BJ (cell line): Measurements from ENCODE around the gene ACOX2. TPM values are rescaled to one million over a fixed set of nuclear protein-coding genes. Genes with fewer than 3 reads are reported as not detected.
A peak's percentile ranks its signal among the peaks of the same experiment; 100 is the strongest.

Source experiments
- CTCF ChIA-PET: fragments of 350-600 bp; formaldehyde crosslinking; extraction: SDS; loops from one replicate; lab custom pipeline; 2021; ENCODE audit warnings: antibody characterized with exemption, inconsistent platforms; lab: Yijun Ruan, JAX
- POLR2A ChIA-PET: fragments of 300-600 bp; sonication (Branson Sonifier 250); formaldehyde crosslinking; extraction: SDS; loops from one replicate; lab custom pipeline; 2021; ENCODE audit warnings: antibody characterized with exemption; lab: Charles Lee
- DNase-seq: peaks from one replicate; pipeline ENCODE4 v3.0.0-alpha.2; 2011; ENCODE audit warnings: low read depth
- H3K27me3 ChIP-seq: 2 replicates; pipeline ENCODE4 v1.6.0; 2011; ENCODE audit warnings: low read length; ENCODE audit not compliant: control insufficient read depth, insufficient read depth
- H3K36me3 ChIP-seq: 2 replicates; pipeline ENCODE4 v1.5.1; 2011; ENCODE audit warnings: low read length; ENCODE audit not compliant: control insufficient read depth, insufficient read depth
- H3K4me3 ChIP-seq: 2 replicates; pipeline ENCODE4 v1.5.1; 2011; ENCODE audit warnings: low read depth, mild to moderate bottlenecking, control low read depth, low read length
- polyA plus RNA-seq: library from polyadenylated mRNA; depleted of rRNA; stranded (reverse); fragments of >200 nt; gene quantifications from 2 replicates; pipeline ENCODE4 v1.2.3, GENCODE V29; 2011; rRNA removed
- TF ChIP-seq, protein P1 (sequence below): IDR thresholded peaks from 2 replicates; pipeline ENCODE4 v1.5.1; 2011; ENCODE audit warnings: low read depth, mild to moderate bottlenecking, control low read depth, inconsistent platforms, low read length, moderate library complexity; ENCODE audit not compliant: insufficient read depth

Gene ACOX2
- polyA plus RNA-seq, 1 experiment, result 39.6 TPM

DNA sequence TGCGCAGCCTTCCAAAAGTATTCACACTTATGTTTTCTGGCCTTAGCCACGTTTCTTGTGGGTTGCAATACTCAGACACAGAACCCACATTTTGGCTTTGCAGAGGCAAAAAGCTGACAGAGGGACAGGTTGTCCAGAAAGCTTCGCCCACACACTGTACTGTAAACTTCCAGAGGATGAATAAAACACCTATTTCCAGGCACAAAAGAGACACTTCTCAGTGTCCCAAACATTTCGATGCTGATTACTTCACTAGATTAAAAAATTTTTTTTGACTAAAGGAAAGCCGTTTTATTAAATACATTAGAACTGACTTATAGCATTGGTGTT lies 73.1 kb downstream of the ACOX2 start:
- H3K36me3 ChIP-seq, result no peaks in the 10 kb centered on the region
- peaks cover 2% of the 10 kb centered on the region; the same call in 1 of the 2 replicates for H3K27me3 ChIP-seq
- CTCF ChIA-PET, result interaction anchor here (0.7 to 1.4 kb wide), 16 partner anchors 9 to 146 kb away, joined by 3 to 15 read pairs (median 3); partner anchors contain the start of gene KCTD6
- no peak overlapping the region for H3K4me3 ChIP-seq
- DNase-seq, result no peak
- POLR2A ChIA-PET, result no interaction called here
- TF ChIP-seq, protein P1, sequence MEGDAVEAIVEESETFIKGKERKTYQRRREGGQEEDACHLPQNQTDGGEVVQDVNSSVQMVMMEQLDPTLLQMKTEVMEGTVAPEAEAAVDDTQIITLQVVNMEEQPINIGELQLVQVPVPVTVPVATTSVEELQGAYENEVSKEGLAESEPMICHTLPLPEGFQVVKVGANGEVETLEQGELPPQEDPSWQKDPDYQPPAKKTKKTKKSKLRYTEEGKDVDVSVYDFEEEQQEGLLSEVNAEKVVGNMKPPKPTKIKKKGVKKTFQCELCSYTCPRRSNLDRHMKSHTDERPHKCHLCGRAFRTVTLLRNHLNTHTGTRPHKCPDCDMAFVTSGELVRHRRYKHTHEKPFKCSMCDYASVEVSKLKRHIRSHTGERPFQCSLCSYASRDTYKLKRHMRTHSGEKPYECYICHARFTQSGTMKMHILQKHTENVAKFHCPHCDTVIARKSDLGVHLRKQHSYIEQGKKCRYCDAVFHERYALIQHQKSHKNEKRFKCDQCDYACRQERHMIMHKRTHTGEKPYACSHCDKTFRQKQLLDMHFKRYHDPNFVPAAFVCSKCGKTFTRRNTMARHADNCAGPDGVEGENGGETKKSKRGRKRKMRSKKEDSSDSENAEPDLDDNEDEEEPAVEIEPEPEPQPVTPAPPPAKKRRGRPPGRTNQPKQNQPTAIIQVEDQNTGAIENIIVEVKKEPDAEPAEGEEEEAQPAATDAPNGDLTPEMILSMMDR, result no peak

- CTCF ChIA-PET, result interaction anchor here (0.7 to 1.4 kb wide), 16 partner anchors 9 to 146 kb away, joined by 3 to 15 read pairs (median 3); partner anchors contain the start of gene KCTD6
- Histone ChIP-seq H3K4me3 (no peak overlapping the region), H3K36me3 (no peaks in the 10 kb centered on the region), H3K27me3 (peaks cover 2% of the 10 kb centered on the region; the same call in 1 of the 2 replicates)
- POLR2A ChIA-PET, result no interaction called here
- DNase-seq, result peak; percentile 41
- TF ChIP-seq, protein P1, result peak; percentile 90
These were observed 73.6 kb downstream of the ACOX2 start for GRCh38 chr3:58463181-58463941.

DNA sequence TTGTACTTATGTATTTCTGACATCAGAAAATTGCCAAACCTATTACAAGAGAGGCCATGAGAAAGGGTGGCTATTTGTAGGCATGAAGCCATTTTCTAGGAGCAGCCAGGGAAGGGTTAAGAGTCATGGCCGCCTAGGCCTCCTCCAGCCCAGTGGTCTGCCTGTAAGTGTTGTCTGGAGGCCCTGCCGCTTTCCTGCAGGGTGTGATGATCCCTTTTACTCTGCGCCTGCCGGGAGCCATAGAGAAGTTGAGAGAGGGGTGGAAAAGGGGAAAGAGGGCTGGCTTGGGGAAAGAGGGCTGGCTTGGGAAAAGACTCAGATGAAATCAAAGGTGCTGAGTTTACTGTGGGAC lies 74.2 kb downstream of the ACOX2 start:
- ChIA-PET POLR2A (no interaction called here), CTCF (no interaction called here)
- no peak overlapping the region for H3K4me3 ChIP-seq
- DNase-seq, result no peak
- TF ChIP-seq, protein P1, result no peak
- peaks cover 2% of the 10 kb centered on the region; the same call in 1 of the 2 replicates for H3K27me3 ChIP-seq
- no peaks in the 10 kb centered on the region for H3K36me3 ChIP-seq

- TF ChIP-seq, protein P1, result no peak
- no peak for DNase-seq
- H3K4me3 ChIP-seq, result no peak overlapping the region
- ChIA-PET CTCF (no interaction called here), POLR2A (no interaction called here)
- no peaks in the 10 kb centered on the region for H3K36me3 ChIP-seq
- peaks cover 5% of the 10 kb centered on the region for H3K27me3 ChIP-seq
These were observed 77.8 kb downstream of the ACOX2 start for GRCh38 chr3:58459160-58459559.

Other genes with a start within 250 kb of the ACOX2 start
- 10.9 and 13.3 TPM in 2 replicates for gene RPP14, start 230.9 kb downstream of the ACOX2 start, polyA plus RNA-seq
- 5.2 and 8.3 TPM in 2 replicates for gene HTD2, start 230.7 kb downstream of the ACOX2 start, polyA plus RNA-seq
- 36.4 and 38.9 TPM in 2 replicates for gene PXK, start 204.3 kb downstream of the ACOX2 start, polyA plus RNA-seq
- 86.1 and 99.6 TPM in 2 replicates for gene PDHB, start 103.4 kb downstream of the ACOX2 start, polyA plus RNA-seq
- 5.1 and 9.4 TPM in 2 replicates for gene KCTD6, start 45.1 kb downstream of the ACOX2 start, polyA plus RNA-seq
- 0.05 and 0.11 TPM in 2 replicates for gene FAM107A, start 40.2 kb upstream of the ACOX2 start, polyA plus RNA-seq
- not detected in 2 replicates for gene FAM3D, start 129.6 kb upstream of the ACOX2 start, polyA plus RNA-seq